Small intestine (tissue), 7 donors: ENCODE measurements around the gene ZFAND4. TPM values are rescaled to one million over a fixed set of nuclear protein-coding genes. Genes with fewer than 3 reads are reported as not detected.
"Not testable (repeated sequence)": the region's sequence is repeated elsewhere in the genome, so short reads cannot be mapped to it uniquely, and the experiment has no call there.

Experiments used
- DNase-seq, 2 donors: peaks; one replicate each; pipeline versions ENCODE4 v3.0.0 to v3.0.0-alpha.2; 2013
- FAIRE-seq: peaks from 2 replicates; lab custom pipeline; 2012; peaks lifted over from hg19 to GRCh38; lab: Jason Lieb, UNC
- H3K27ac ChIP-seq, 3 donors: one replicate each; pipeline ENCODE4 v1.5.1; 2013; ENCODE audit warnings: low read length in 2 of 3, mild to moderate bottlenecking in 2 of 3, control low read depth in 1 of 3, inconsistent platforms in 1 of 3, low read depth in 1 of 3, moderate library complexity in 1 of 3
- H3K27me3 ChIP-seq, 3 donors: one replicate each; pipeline ENCODE4 v1.6.1; 2013; ENCODE audit warnings: low read length in 3 of 3, inconsistent platforms in 1 of 3; ENCODE audit not compliant: control insufficient read depth in 3 of 3, insufficient read depth in 3 of 3
- H3K36me3 ChIP-seq, 3 donors: one replicate each; pipeline ENCODE4 v1.6.1; 2013; ENCODE audit warnings: low read length in 3 of 3, inconsistent platforms in 1 of 3, low read depth in 1 of 3, mild to moderate bottlenecking in 1 of 3, moderate library complexity in 1 of 3; ENCODE audit not compliant: control insufficient read depth in 3 of 3, insufficient read depth in 2 of 3
- H3K4me1 ChIP-seq, 3 donors: one replicate each; pipeline ENCODE4 v1.6.1; 2013; ENCODE audit warnings: low read length in 2 of 3, inconsistent platforms in 1 of 3, low read depth in 1 of 3, mild to moderate bottlenecking in 1 of 3, moderate library complexity in 1 of 3; ENCODE audit not compliant: control insufficient read depth in 3 of 3, insufficient read depth in 2 of 3
- H3K4me3 ChIP-seq, 3 donors: one replicate each; pipeline ENCODE4 v1.5.1; 2013; ENCODE audit warnings: low read length in 3 of 3, control low read depth in 1 of 3, inconsistent platforms in 1 of 3, low read depth in 1 of 3, mild to moderate bottlenecking in 1 of 3, moderate library complexity in 1 of 3
- H3K9me3 ChIP-seq, 2 donors: one replicate each; pipeline ENCODE4 v1.6.1; 2013; ENCODE audit warnings: low read depth in 1 of 2, low read length in 1 of 2; ENCODE audit not compliant: control insufficient read depth in 2 of 2, insufficient read depth in 1 of 2
- WGBS, 3 donors: extraction: QIAGEN DNeasy Blood & Tissue Kit; methylation state at CpG; one replicate each; pipeline ENCODE4 v1.1.7; 2013; 5-methylcytosine and 5-hydroxymethylcytosine counted together
- polyA plus RNA-seq, 4 donors: library from polyadenylated mRNA; stranded (reverse) in 3 of 4; unstranded in 1 of 4; fragments of 200-250 nt in 3 of 4; fragments of 120-200 nt in 1 of 4; gene quantifications; one replicate each; pipeline versions ENCODE4 v1.2.1 to v1.2.3, GENCODE V29; 2013
- donor health status: healthy with polysubstance abuse.
- donor health status: control.
- donor health status: control.
- donor health status: Bipolar disorder and iron deficiency.
- donor health status: healthy.

The ZFAND4 gene
- polyA plus RNA-seq, 4 donors = 0.81 to 11.7 (median 3.8) TPM

GRCh38 chr10:45673074-45673648 lies 589 bp upstream of the ZFAND4 start:
- no peaks in the 10 kb centered on the region for H3K4me1 ChIP-seq
- H3K27ac ChIP-seq = peak overlapping the region; percentile 49 to 89 (median 88)
- no peaks in the 10 kb centered on the region for H3K27me3 ChIP-seq
- DNase-seq = peak; percentile 31 to 35
- no peak for FAIRE-seq
- H3K9me3 ChIP-seq = no peaks in the 10 kb centered on the region
- peak overlapping the region; percentile 45 to 90 (median 69) for H3K4me3 ChIP-seq
- WGBS, 3 donors = 36 to 47% (median 41%) methylated on average over 19 of the region's 19 CpGs
- H3K36me3 ChIP-seq = no peaks in the 10 kb centered on the region

DNA sequence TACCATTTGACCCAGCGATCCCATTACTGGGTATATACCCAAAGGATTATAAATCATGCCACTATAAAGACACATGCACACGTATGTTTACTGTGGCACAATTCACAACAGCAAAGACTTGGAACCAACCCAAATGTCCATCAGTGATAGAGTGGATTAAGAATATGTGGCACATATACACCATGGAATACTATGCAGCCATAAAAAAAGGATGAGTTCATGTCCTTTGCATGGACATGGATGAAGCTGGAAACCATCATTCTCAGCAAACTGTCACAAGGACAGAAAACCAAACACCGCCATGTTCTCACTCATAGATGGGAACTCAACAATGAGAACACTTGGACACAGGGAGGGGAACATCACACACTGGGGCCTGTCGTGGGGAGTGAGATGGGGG lies 1.3 kb downstream of the ZFAND4 start:
- H3K4me3 ChIP-seq = peak overlapping the region in 1 of 3 donors; percentile 90
- not testable (repeated sequence) for H3K4me1 ChIP-seq, DNase-seq, FAIRE-seq, H3K36me3 ChIP-seq, H3K27ac ChIP-seq, H3K27me3 ChIP-seq, H3K9me3 ChIP-seq
- 86 to 95% (median 92%) methylated on average over 4 of the region's 4 CpGs for WGBS, 3 donors

GRCh38 chr10:45669897-45670296 lies 2.7 kb downstream of the ZFAND4 start:
- DNase-seq, H3K27me3 ChIP-seq, FAIRE-seq, H3K4me3 ChIP-seq, H3K27ac ChIP-seq, H3K36me3 ChIP-seq, H3K9me3 ChIP-seq, H3K4me1 ChIP-seq: not testable (repeated sequence)
- 77 to 85% (median 80%) methylated on average over 3 of the region's 3 CpGs for WGBS, 3 donors

- Histone ChIP-seq H3K27me3 (no peaks in the 10 kb centered on the region), H3K4me3 (no peak overlapping the region), H3K9me3 (peaks cover 0 to 10% of the 10 kb centered on the region in 2 donors), H3K36me3 (peaks cover 0 to 11% (median 0%) of the 10 kb centered on the region in 3 donors), H3K27ac (no peak overlapping the region), H3K4me1 (no peaks in the 10 kb centered on the region)
- 93 to 98% (median 95%) methylated on average over 2 of the region's 2 CpGs for WGBS, 3 donors
- FAIRE-seq (no peak), DNase-seq (no peak)
Observed at GRCh38 chr10:45660876-45661411, 11.6 kb downstream of the ZFAND4 start.

DNA sequence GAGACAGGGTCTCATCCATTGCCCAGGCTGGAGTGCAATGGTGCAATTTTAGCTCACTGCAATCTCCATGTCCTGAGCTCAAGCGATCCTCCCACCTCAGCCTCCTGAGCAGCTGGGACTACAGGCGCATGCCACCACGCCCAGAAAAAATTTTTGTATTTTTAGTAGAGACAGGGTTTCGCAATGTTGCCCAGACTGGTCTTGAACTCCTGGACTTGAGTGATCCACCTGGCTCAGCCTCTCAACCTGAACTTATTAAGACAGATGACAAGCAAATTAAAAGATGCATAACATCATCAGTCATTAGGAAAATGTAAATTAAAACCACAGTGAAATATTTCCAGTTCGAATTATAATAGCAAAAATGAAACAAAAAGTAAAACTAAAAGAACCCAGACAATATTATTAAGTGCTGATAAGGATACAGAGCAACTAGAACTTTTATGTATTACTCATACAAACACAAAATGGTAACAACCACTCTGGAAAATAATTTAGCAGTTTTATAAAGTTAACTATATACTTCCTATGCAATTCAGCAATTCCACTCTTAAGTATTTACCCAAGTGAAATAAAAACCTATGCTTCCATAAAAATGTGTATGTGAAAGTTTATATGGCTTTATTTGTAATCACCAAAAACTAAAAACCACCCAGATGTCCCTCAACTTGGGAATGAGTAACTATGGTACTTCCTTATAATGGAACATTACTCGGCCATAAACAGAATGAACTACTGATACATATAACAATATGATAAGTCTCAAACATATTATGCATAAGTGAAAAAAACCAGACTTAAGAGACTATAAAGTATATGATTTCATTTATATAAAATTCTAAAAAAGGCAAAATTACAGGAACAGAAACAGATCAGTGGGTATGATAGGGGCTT lies 15.3 kb downstream of the ZFAND4 start:
- DNase-seq (peak in 1 of 2 donors; percentile 14), FAIRE-seq (no peak)
- no peak overlapping the region for H3K4me3 ChIP-seq
- H3K4me1 ChIP-seq = no peaks in the 10 kb centered on the region
- H3K27ac ChIP-seq = no peak overlapping the region
- WGBS, 3 donors = 80 to 86% (median 80%) methylated on average over 6 of the region's 6 CpGs
- H3K9me3 ChIP-seq = peaks cover 0 to 10% of the 10 kb centered on the region in 2 donors
- H3K27me3 ChIP-seq = no peaks in the 10 kb centered on the region
- H3K36me3 ChIP-seq = peaks cover 0 to 11% (median 0%) of the 10 kb centered on the region in 3 donors

DNA sequence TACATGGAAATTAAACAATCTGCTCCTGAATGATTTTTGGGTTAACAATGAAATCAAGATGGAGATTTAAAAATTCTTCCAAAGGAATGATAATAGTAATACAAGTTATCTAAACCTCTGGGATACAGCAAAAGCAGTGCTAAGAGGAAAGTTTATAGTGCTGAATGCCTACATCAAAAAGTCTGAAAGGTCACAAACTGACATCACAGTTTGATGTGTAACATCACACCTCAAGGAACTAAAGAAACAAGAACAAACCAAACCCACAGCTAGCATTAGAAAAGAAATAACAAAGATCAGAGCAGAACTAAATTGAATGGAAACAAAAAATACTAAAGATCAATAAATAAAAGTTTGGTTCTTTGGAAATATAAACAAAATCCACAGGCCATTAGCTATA lies 17.4 kb downstream of the ZFAND4 start:
- Histone ChIP-seq H3K36me3 (peaks cover 2 to 3% (median 2%) of the 10 kb centered on the region in 3 donors), H3K4me3 (no peak overlapping the region)
- FAIRE-seq = peak; percentile 33

GRCh38 chr10:45654753-45655141 lies 17.8 kb downstream of the ZFAND4 start:
- H3K27me3 ChIP-seq, H3K4me1 ChIP-seq, H3K27ac ChIP-seq, DNase-seq, FAIRE-seq, H3K9me3 ChIP-seq, H3K4me3 ChIP-seq, H3K36me3 ChIP-seq: not testable (repeated sequence)
- WGBS, 3 donors = 95 to 96% (median 96%) methylated on average over 2 of the region's 2 CpGs

More for the DNA sequence above, 17.4 kb downstream of the ZFAND4 start:
- Histone ChIP-seq H3K4me1 (no peaks in the 10 kb centered on the region), H3K27me3 (no peaks in the 10 kb centered on the region), H3K9me3 (peaks cover 0 to 4% of the 10 kb centered on the region in 2 donors), H3K27ac (no peak overlapping the region)
- no peak for DNase-seq

DNA sequence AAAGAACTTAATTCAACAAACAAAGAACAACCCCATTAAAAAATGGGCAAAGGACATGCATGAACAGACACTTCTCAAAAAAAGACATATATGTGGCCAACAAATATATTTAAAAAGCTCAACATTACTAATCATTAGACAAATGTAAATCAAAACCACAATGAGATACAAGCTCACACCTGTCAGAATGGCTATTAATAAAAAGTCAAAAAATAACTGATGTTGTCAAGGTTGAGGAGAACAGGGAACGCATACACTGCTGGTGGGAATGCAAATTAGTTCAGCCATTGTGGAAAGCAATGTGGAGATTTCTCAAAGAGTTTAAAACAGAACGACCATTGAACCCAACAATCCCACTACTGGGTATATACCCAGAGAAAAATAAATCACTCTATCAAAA lies 19.1 kb downstream of the ZFAND4 start:
- Histone ChIP-seq H3K4me3 (no peak overlapping the region), H3K9me3 (no peaks in the 10 kb centered on the region), H3K27me3 (no peaks in the 10 kb centered on the region), H3K36me3 (peaks cover 2 to 3% (median 2%) of the 10 kb centered on the region in 3 donors), H3K4me1 (no peaks in the 10 kb centered on the region), H3K27ac (no peak overlapping the region)
- FAIRE-seq (no peak), DNase-seq (no peak)
- 84 to 94% (median 92%) methylated on average over 2 of the region's 2 CpGs for WGBS, 3 donors
